Caco-2 (cell line): ENCODE measurements around the gene PRSS22. TPM values are rescaled to one million over a fixed set of nuclear protein-coding genes. Genes with fewer than 3 reads are reported as not detected.

ENCODE experiments used
- BruUV-seq: library from RNA; stranded (reverse); fragments of 400-500 nt; replicated peaks from 2 replicates; lab custom pipeline; 2021; lab: Mats Ljungman, UMichigan
- CTCF ChIA-PET: fragments of 300-600 bp; sonication (Branson Sonifier 250); formaldehyde crosslinking; loops from one replicate; lab custom pipeline; 2022; ENCODE audit warnings: antibody characterized with exemption; lab: Charles Lee
- POLR2A ChIA-PET: fragments of 300-600 bp; sonication (Branson Sonifier 250); formaldehyde crosslinking; loops from one replicate; lab custom pipeline; 2022; ENCODE audit warnings: antibody characterized with exemption; lab: Charles Lee
- DNase-seq, 2 experiments: peaks; one replicate each; pipeline versions ENCODE4 v3.0.0 to v3.0.0-alpha.2; 2020 to 2022
- H3K27me3 ChIP-seq: replicated peaks from 2 replicates; pipeline ENCODE4 v1.6.0; 2011; ENCODE audit warnings: low read length; ENCODE audit not compliant: control insufficient read depth, insufficient read depth
- H3K36me3 ChIP-seq: 2 replicates; pipeline ENCODE4 v1.5.1; 2011; ENCODE audit warnings: low read length; ENCODE audit not compliant: control insufficient read depth, insufficient read depth
- H3K4me1 ChIP-seq: fragments of 250-450 bp; sonication (Bioruptor Pico); 2 replicates; pipeline ENCODE4 v1.5.1; 2020; ENCODE audit warnings: mild to moderate bottlenecking
- H3K4me3 ChIP-seq: 2 replicates; pipeline ENCODE4 v1.5.1; 2011; ENCODE audit warnings: low read depth, mild to moderate bottlenecking, control low read depth, low read length
- H3K9me3 ChIP-seq: fragments of 250-450 bp; sonication (Bioruptor Pico); 2 replicates; pipeline ENCODE4 v1.5.1; 2020; ENCODE audit warnings: mild to moderate bottlenecking, moderate library complexity
- H3K27ac Mint-ChIP-seq: one replicate; pipeline ENCODE4 v1.8.0; 2022; ENCODE audit warnings: mixed read lengths; ENCODE audit not compliant: unreplicated experiment
- H3K27me3 Mint-ChIP-seq: one replicate; pipeline ENCODE4 v1.8.0; 2022; ENCODE audit warnings: mixed read lengths; ENCODE audit not compliant: insufficient read depth, unreplicated experiment
- H3K36me3 Mint-ChIP-seq: one replicate; pipeline ENCODE4 v1.8.0; 2022; ENCODE audit warnings: mild to moderate bottlenecking, mixed read lengths; ENCODE audit not compliant: insufficient read depth, unreplicated experiment
- H3K4me1 Mint-ChIP-seq: one replicate; pipeline ENCODE4 v1.8.0; 2022; ENCODE audit warnings: low read depth, mixed read lengths; ENCODE audit not compliant: unreplicated experiment
- H3K4me3 Mint-ChIP-seq: one replicate; pipeline ENCODE4 v1.8.0; 2022; ENCODE audit warnings: mild to moderate bottlenecking, moderate library complexity, mixed read lengths; ENCODE audit not compliant: unreplicated experiment
- H3K9me3 Mint-ChIP-seq: one replicate; pipeline ENCODE4 v1.8.0; 2022; ENCODE audit warnings: mixed read lengths; ENCODE audit not compliant: unreplicated experiment
- intact Hi-C: fragments of 100-400 bp; cut with micrococcal nuclease; formaldehyde crosslinking; loops from one replicate; pipeline ENCODE4 v1.10.0; 2022; ENCODE audit not compliant: unreplicated experiment
- total RNA-seq: library from RNA; stranded (reverse); gene quantifications from 2 replicates; pipeline ENCODE4 v1.2.3, GENCODE V29; 2022
- TF ChIP-seq, protein P1 (sequence below), 2 experiments: fragments of 200-600 bp in 1 of 2; IDR thresholded peaks; 1 replicate in 1 of 2; 2 replicates in 1 of 2; pipeline versions ENCODE4 v1.5.1 to v1.8.0; 2011 to 2022; ENCODE audit warnings: antibody characterized with exemption in 1 of 2, control low read depth in 1 of 2, inconsistent platforms in 1 of 2, low read depth in 1 of 2, low read length in 1 of 2, mild to moderate bottlenecking in 1 of 2, moderate library complexity in 1 of 2; ENCODE audit not compliant: insufficient read depth in 1 of 2, severe bottlenecking in 1 of 2, unreplicated experiment in 1 of 2

The PRSS22 gene
- total RNA-seq, 1 experiment from 2014 or later = 131 TPM

DNA sequence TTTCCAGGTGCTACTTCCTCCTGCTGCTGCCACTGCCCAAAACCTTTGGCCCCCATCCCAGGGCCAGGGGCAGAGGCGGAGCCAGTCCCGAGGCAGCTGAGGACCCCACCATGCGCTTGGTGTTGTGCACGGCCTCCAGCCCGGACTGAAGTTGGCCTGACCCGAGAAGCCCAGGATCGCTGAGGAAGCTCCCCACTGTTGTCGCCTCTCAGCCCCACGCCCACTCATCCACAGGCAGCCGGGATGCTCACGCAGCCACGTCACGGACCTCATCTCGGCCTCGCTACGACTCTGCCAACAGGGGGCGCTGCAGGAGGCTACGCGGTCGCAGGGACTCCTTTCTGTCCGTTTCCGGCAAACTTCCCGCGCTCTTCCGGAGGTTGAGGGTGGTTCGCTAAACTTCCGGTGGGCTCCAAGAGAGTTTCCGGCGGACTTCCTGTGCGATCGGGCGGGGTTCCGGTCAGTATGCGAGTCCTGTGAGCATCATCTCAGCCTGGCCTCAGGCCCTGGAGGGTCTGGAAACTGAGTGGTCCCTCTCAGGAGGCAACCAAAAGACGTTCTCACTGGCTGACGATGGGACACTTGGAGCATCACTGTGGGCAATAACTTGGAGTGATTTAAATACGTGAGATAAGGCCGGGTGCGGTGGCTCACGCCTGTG is 15.5 kb downstream of the PRSS22 start:
- no peaks in the 10 kb centered on the region for H3K9me3 Mint-ChIP-seq
- DNase-seq = no peak
- no peak overlapping the region for H3K27ac Mint-ChIP-seq
- no peaks in the 10 kb centered on the region for H3K27me3 Mint-ChIP-seq
- H3K4me1 Mint-ChIP-seq = peaks cover 10% of the 10 kb centered on the region
- Histone ChIP-seq H3K9me3 (no peaks in the 10 kb centered on the region), H3K27me3 (no peaks in the 10 kb centered on the region), H3K36me3 (no peaks in the 10 kb centered on the region), H3K4me3 (no peak overlapping the region), H3K4me1 (peaks cover 28% of the 10 kb centered on the region)
- intact Hi-C loops = no loop called here
- peaks cover 6% of the 10 kb centered on the region for H3K36me3 Mint-ChIP-seq
- H3K4me3 Mint-ChIP-seq = no peak overlapping the region
- CTCF ChIA-PET = interaction anchor here (1.2 kb wide), 1 partner anchor 16 kb away, joined by 3 read pairs; no protein-coding TSS in a partner anchor
- TF ChIP-seq, protein P1, sequence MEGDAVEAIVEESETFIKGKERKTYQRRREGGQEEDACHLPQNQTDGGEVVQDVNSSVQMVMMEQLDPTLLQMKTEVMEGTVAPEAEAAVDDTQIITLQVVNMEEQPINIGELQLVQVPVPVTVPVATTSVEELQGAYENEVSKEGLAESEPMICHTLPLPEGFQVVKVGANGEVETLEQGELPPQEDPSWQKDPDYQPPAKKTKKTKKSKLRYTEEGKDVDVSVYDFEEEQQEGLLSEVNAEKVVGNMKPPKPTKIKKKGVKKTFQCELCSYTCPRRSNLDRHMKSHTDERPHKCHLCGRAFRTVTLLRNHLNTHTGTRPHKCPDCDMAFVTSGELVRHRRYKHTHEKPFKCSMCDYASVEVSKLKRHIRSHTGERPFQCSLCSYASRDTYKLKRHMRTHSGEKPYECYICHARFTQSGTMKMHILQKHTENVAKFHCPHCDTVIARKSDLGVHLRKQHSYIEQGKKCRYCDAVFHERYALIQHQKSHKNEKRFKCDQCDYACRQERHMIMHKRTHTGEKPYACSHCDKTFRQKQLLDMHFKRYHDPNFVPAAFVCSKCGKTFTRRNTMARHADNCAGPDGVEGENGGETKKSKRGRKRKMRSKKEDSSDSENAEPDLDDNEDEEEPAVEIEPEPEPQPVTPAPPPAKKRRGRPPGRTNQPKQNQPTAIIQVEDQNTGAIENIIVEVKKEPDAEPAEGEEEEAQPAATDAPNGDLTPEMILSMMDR (IDR thresholded peaks at IDR 0.05; ENCODE audit: insufficient read depth in 1 of 2, low read depth in 1 of 2, low read length in 1 of 2, severe bottlenecking in 1 of 2, unreplicated experiment in 1 of 2) = no peak
- BruUV-seq = no TSS peak
- POLR2A ChIA-PET = no interaction called here

- ChIA-PET CTCF (interaction anchor here (1.2 kb wide), 1 partner anchor 17 kb away, joined by 3 read pairs; no protein-coding TSS in a partner anchor), POLR2A (no interaction called here)
- H3K27me3 ChIP-seq = no peaks in the 10 kb centered on the region
- no peak for DNase-seq
- no peaks in the 10 kb centered on the region for H3K27me3 Mint-ChIP-seq
- H3K36me3 Mint-ChIP-seq = no peaks in the 10 kb centered on the region
- TF ChIP-seq, protein P1 (IDR thresholded peaks at IDR 0.05; ENCODE audit: insufficient read depth in 1 of 2, low read depth in 1 of 2, low read length in 1 of 2, severe bottlenecking in 1 of 2, unreplicated experiment in 1 of 2) = no peak
- no peak overlapping the region for H3K4me3 ChIP-seq
- H3K9me3 Mint-ChIP-seq = no peaks in the 10 kb centered on the region
- H3K4me1 ChIP-seq = peaks cover 22% of the 10 kb centered on the region
- no TSS peak for BruUV-seq
- H3K4me3 Mint-ChIP-seq = no peak overlapping the region
- peaks cover 17% of the 10 kb centered on the region for H3K4me1 Mint-ChIP-seq
- intact Hi-C loops = no loop called here
- no peaks in the 10 kb centered on the region for H3K36me3 ChIP-seq
- no peaks in the 10 kb centered on the region for H3K9me3 ChIP-seq
- no peak overlapping the region for H3K27ac Mint-ChIP-seq
These were observed 16.2 kb downstream of the PRSS22 start for GRCh38 chr16:2841606-2842339.

DNA sequence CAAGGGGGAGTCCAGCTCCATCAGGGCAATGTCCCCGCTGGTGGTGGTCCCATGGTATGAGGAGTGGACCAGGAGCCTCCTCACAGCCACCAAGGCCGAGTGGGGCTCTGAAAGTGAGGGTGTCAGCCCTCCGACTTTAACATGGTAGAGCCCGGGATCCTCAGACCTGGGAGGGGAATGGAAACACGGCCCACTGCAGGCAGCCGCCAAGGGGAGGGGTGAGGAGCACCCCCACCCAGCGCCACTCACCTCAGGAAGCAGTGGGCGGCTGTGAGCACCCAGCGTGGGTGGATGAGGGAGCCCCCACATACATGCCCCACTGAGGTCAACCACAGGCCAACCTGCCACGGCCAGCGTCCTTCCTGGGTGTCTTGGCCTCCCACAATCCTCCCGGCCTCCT is 17.1 kb downstream of the PRSS22 start:
- no peaks in the 10 kb centered on the region for H3K9me3 Mint-ChIP-seq

More for the DNA sequence above, 17.1 kb downstream of the PRSS22 start:
- H3K9me3 ChIP-seq = no peaks in the 10 kb centered on the region
- ChIA-PET POLR2A (no interaction called here), CTCF (no interaction called here)
- BruUV-seq = no TSS peak
- no peak for DNase-seq
- no peak overlapping the region for H3K27ac Mint-ChIP-seq
- no peaks in the 10 kb centered on the region for H3K36me3 ChIP-seq
- no peak overlapping the region for H3K4me3 ChIP-seq
- intact Hi-C loops = no loop called here
- H3K27me3 ChIP-seq = no peaks in the 10 kb centered on the region
- H3K27me3 Mint-ChIP-seq = no peaks in the 10 kb centered on the region
- peaks cover 25% of the 10 kb centered on the region for H3K4me1 Mint-ChIP-seq
- TF ChIP-seq, protein P1 (IDR thresholded peaks at IDR 0.05; ENCODE audit: insufficient read depth in 1 of 2, low read depth in 1 of 2, low read length in 1 of 2, severe bottlenecking in 1 of 2, unreplicated experiment in 1 of 2) = no peak
- H3K4me1 ChIP-seq = peaks cover 24% of the 10 kb centered on the region
- H3K4me3 Mint-ChIP-seq = no peak overlapping the region
- no peaks in the 10 kb centered on the region for H3K36me3 Mint-ChIP-seq
